HG03378 (cell line): ENCODE measurements around the gene DGKE.

Source experiments
- ATAC-seq: cut with Tn5 transposase; IDR thresholded peaks from one replicate; pipeline ENCODE4 v1.9.1; 2021; ENCODE audit warnings: mild to moderate bottlenecking, moderate library complexity; ENCODE audit not compliant: unreplicated experiment

Gene DGKE

DNA sequence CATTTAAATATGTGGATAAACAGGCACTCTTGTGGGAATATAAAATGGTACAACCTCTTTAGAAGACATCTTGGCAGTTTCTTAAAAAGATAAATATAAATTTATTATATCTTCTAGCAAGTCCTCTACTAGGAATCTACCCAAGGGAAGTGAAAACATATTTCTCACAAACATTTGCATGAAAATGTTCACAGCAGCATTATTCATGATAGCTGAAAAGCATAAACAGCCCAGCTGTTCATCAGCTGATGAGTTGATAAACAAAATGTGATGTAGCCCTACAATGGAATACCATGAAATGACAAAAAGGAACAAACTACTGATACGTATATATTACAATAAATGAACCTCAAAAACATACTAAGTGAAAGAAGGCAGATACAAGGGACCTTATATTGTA, 12.0 kb downstream of the DGKE start:
- no peak for ATAC-seq

DNA sequence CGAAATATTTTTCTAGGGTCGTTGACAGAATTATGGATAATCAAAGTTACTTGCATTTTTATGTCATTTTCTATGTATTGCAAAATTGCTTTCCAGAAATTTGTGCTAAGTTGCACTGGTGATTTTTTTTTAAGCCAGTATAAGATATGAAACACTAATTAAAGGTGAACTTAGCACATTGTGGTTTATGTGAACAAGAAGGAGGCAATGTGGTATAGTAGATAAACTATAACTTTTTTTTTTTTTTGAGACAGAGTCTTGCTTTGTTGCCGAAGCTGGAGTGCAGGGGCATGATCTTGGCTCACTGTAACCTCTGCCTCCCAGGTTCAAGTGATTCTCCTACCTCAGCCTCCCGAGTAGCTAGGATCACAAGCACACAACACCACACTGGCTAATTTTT, 13.2 kb downstream of the DGKE start:
- no peak for ATAC-seq

DNA sequence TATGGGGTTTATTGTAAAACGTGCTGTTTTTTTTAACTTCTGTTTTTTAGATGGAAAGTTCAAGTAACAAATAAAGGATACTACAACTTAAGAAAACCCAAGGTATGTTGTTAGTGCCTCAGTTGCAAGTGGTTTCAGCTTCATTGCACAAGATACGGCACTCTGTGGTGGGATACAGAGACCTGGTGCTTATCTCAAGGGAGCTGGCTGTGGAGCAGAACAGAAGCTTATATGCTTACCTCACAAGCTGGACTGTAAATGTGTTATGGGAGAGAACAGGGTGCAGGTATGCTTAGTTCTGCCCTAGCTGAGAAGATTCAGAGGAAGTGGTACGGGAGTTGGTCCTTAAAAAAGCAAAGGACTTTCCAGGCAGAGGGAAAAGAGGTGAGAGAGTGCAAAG, 15.2 kb downstream of the DGKE start:
- no peak for ATAC-seq

DNA sequence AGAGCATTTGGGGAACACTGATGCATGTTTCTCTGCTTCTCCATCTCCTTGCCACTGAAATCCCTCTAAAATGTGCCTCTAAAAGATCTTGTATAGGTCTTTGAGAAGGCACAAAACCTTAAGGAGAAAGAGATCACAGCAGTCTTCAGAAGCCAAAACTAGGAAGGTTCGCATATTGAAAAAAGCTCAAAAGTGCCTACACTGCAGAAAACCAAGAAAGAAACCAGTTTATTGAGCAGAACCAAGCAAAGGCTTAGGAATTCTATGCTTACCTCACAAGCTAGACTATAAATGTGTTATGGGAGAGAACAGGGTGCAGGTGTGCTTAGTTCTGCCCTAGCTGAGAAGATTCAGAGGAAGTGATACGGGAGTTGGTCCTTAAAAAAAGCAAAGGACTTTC, 16.6 kb downstream of the DGKE start:
- ATAC-seq, result no peak

DNA sequence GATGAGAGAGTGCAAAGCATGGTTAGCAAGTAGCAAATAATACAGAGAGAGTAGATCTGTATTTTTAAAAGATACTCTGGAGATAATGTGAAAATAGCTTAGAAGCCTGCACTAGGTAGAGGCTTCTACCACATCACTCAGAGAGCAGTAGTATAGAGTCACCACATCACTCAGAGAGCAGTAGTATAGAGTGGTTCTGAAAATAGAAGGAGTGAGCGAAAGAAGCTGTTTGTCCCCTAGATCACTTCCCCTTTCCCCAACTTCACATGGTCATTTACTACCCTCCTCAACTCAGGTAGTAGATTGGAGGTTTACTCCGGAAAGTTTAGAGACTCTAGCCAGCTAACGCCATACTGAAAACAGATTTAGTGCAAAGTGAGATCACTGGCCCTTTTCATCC, 17.1 kb downstream of the DGKE start:
- no peak for ATAC-seq

DNA sequence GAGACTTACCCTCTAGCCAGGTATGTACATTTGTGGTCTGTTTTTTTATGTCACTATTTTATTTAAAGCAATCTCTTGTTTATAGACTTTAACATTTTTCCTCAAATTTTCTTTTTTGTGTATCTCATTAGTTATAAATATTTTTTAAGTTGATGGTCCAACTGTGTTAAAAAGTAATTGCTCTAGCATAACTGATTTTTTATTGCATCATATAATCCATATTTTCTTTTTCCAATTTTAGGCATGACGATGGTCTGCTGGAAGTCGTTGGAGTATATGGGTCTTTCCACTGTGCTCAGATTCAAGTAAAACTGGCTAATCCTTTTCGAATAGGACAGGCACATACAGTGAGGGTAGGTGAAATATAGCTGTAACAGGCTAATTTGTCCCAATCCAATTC, 27.9 kb downstream of the DGKE start:
- ATAC-seq, result no peak

DNA sequence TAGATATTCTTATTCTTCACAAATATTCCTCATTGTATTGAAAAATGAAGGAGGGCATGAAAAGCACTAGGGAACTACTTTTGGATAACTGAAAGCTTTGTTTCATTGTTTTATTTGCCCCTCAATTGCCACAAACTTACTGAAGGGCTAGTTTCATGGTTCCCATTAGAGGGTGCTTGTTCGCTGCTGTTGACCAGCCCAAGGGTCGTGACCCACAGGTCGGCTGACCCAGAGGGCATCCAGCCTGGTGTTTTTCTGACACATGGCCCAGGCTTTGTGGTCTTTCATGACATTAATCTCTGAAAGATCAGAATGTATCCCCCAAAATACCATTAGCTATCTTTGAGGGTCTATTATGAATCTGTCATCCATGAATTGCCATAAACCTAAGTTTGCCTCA, 30.0 kb downstream of the DGKE start:
- ATAC-seq, result no peak

DNA sequence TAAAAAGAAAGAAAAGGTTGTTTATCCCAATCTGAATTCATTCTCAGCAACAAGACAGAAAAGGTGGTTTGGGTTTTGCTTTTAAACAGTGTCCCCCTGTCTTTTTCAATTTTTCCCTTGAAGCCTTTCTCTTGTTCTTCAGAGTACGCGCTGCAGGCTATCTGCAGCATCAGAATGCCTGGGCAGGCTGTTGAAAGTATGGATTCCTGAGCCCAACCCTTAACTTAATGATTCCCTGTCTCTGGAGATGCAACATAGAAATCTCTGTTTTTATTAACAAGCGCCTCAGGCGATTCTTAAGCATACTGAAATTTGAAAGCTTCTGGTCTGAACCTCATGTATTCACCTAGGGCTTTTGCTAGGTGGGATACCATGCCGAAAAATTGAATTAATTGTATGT, 32.1 kb downstream of the DGKE start:
- ATAC-seq, result no peak

DNA sequence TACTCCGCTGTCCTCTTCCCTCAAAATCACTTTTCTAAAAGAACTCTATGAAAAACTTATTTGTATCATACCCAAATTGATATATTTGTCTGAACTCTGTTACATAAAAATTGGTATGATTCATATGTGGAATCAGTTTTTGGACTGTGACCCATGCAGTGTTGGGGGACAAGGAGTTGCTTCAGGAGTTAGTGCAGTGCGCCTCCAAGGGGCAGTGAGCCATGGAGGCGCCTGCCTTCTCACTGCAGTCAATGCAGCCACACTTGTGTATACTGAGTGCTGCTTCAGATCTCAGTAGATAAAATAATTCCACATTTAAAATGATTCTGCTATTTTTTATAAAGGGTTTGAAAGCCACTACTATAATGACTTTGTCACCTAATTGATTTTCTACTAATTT, 32.5 kb downstream of the DGKE start:
- no peak for ATAC-seq

DNA sequence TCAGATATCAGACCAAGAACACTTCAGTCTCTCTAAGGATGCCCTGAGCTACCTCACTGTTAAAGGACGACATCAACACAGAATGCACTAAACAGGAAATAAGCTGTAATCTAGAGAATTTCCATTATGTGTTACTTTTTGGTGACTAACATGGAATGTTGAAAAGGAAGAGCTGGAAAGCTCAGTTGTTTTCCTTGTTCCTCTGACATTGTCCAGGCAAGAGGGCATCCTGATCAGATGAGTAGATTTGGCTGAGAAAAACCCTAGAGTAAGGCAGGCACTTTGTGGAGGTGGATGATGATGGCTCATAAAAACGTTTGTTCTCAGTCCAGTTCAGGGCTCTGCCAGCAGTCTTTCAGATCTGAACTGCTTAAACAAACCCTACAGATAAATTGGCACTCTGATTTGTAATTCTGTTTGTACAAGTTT, 34.0 kb downstream of the DGKE start:
- ATAC-seq, result no peak

DNA sequence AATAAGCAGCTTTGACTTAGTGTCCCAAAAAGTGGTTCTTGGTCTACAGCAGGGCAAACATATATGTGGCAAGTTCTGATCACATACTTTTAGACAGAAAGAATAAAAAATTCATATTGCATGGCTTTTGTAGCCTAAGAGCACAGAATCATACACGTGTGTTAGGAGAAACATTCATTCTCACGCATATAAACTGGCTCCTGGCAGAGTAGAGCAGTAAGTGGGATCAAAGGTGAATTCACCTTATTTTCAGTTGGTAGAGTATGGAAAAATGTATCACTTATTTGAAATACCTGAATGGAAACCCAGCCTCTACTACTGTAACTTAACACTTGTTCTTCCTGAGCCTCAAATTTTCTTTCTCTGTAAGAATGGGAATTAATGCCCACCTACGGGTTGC, 34.8 kb downstream of the DGKE start:
- ATAC-seq, result no peak

DNA sequence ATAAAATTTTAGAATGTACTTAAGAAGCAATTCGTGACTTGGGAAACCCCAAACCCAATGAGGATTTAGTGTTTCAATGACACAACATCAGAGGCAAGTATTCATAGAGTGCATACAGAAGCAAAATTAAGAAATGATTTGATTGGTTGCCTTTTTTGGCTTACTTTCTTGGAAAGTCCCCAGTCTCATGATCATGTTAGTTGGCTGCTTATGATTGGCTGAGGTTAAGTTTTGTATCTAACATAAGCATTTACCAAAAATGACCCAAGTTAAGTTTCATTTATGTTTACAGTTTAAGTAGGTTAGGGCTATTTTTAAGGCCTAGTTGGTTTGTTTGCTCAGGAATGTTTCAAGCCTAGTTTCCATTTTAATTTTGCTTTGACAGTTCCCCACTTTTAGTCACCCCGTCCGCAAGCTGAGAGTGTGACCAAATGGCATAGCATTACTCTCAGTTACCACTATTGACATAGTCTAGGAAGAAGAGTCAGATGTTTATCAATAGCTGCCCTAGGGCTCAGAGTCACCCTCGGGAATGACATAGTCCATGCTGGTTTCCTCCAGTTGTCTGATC, 36.2 kb downstream of the DGKE start:
- peak; percentile 73 for ATAC-seq

DNA sequence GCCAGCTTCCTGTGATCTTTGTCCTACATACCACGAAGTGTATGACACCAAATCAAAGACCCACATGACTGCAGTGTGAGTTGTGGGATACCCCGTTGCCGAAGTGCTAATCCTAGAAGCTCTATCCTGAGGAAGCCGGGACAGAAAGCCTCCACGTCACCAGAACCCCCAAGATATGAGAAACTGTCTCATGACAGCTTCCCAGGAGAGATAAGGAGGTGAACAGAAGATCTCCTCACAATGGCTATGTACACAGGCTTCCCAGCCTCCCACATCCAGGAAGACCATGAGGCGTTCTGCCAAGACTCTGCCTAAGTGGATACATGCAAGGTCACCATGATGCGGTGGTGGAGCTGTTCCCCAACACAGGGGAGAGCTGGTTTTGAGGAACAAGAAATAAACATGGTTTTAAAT, 42.8 kb downstream of the DGKE start:
- ATAC-seq, result no peak

DNA sequence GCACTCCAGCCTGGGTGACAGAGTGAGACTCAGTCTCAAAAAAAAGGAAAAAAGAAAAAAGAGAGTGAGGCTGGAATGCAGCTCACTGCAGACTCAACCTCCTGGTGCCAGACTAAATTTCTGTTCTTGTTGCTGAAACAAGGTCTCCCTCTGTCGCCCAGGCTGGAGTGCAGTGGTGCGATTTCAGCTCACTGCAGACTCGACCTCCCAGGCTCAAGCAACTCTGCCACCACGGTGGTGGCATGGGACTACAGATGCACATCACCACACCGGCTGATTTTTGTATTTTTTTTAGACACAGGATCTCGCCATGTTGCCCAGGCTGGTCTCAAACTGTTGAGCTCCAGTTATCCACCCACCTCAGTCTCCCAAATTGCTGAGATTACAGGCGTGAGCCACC, 45.3 kb downstream of the DGKE start:
- ATAC-seq, result no peak

DNA sequence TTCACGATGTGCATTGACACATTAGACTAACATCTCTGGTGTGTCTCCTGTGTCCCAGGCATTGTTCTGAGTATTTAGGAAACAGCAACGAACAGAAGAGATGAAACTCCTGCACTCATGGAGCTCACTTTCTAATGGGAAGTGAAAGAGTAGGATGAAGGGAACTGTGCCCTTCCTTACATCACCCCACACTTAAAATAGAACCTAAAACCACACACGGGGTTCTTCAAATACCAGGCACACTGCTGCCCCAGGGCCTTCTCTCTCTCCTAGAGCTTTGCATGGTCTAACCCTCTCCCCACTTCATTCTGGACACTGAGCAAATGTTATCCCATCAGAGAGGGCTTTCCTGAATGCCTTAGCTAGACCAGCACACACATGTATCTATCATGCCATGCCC, 46.2 kb downstream of the DGKE start:
- no peak for ATAC-seq

DNA sequence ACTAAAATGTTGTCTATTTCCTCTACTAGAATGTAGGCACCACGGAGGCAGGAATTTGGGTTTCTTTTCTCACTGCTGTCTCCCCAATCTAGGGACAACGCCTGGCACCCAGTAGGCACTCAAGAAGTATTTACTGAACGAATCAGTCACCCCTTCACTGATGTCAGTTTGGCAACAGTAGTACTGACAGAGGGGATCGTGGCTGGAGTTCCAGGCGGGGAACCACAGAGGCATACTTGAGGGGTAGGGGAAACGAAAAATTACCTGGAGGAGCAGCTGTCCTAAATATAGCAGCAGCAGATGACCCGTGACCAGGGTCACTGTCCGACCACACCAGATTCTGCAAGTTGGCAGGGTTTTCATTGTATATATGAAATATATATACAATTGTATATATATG, 46.6 kb downstream of the DGKE start:
- ATAC-seq, result no peak

DNA sequence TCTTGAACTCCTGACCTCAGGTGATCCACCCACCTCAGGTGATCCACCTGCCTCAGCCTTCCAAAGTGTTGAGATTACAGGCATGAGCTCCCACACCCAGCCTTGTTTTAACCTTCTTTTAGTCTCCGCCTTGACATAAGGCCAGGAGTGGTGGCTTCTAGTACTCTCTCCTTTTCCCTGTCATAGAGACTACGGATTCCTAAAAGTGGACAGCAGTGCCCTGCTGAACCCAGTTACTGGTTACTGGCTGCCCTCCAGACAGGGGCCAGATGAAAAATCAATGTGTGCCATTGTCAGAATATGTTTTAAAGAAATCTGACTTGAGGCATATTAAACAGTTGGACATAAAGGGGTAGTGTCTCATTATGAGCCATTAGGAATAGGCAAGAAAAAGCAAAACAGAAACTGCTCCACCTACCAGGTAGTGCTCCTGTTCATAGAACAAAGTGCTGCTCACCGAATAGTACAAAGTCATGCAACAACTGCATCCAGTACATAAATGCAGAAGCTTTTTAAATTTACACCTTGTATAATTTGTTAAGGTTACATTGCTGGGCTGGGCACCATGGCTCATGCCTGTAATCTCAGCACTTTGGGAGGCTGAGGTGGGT, 47.8 kb downstream of the DGKE start:
- no peak for ATAC-seq

DNA sequence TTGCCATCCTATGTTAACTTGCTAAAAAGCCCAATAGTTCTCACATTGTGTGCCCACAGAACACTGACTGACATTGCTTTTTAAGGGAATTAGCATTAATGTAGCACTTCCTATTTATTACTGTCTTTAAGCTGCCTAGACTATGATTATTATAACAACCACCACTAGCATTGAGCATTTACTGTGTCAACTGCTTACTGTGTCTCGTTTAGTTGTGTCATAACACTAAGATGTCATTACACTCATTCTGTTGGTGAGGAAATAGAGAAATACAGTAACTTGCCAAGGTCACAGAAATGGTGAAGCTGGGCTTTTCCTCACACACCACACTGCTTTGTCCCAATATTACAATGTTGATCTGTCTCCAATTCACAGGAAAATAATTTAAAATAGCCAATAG, 49.7 kb downstream of the DGKE start:
- ATAC-seq, result no peak

DNA sequence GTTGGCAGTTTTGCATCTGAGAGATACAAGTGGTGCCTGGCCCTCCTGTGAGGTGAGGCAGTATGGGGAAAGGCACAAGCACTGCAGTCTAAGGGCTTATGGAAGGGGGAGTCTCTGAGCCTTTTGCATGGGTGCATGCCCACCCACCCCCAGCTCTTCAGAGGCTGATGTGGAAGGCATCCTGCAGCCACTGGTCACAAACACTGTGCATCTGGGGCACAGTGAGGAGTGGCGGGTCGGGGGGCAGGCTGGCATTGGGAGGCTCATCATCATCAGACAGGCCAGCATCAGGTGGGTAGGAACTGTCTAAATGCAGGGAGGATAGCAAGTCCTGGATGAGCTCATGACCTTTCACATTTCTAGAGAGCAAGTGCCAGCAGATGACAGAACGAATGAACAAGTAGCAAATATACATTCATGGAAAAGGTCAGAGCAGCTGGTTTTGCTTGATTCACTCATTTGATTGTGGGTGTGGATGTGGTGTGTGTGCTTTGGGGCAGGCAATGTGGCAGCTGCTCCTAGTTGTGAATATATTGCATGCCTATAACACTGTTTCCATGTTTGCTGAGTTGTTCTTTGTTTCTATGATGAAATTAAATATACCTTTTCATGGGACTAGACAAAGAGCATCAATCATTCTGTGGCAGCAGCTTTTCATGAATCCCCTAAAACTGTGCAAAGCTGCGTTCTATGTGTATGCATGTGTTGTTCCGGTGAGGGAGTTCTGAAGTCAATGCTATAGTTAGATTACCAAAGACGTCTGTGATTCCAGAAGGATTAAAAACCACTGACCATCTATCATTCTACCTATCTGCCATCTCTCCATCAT, 50.7 kb downstream of the DGKE start:
- ATAC-seq, result no peak

DNA sequence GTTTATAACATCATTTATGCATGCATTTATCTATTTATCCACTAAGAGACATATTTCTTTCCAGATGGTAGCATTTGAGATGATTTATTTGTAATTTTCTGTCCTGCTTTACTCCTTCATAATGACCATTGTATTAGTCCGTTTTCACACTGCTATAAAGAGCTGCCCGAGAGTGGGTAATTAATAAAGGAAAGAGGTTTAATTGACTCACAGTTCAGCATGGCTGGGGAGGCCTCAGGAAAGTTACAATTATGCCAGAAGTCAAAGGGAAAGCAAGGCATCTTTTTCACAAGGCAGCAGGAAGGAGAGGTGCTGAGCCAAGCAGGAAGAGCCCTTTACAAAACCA, 51.3 kb downstream of the DGKE start:
- ATAC-seq, result no peak

DNA sequence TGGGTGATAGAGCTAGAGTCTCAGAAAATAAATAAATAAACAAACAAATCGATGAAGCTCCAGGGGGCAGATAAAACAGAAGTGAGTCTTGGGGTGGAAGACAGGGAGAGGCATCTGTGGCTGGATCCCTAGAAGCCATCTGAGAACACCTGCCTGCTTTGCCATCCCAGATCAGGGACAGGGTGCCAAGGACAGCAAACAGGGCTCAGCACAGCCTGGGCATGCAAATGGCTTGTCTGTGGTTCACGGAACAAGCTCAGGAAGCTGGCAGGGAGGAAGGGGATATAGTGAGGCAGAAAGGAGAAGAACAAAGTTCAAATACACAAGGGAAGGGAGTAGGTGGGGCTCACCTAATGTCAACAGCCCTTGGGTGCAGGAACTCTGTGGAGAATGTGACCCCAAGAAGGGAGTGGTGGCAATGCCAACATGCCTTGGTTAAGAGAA, 52.4 kb downstream of the DGKE start:
- ATAC-seq, result no peak

DNA sequence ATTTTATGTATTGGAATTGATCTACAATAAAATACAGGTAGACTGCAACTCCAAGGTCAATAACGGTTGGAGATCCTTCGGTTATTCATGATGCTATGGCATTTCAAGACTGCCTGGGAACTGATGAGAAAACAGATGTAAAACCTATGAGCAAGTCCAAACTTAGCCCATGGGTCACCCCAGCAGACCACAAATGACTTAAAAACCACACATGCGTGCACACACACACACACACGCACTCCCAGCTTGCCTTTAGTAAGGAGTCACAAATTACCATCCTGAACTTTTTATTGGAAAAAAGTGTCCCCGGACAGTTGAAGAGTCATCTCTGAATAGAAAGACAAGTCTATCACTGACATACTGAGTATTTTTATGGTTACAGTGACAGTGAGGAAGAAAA, 53.2 kb downstream of the DGKE start:
- ATAC-seq, result no peak
